ENCODE results near the gene EFCAB5.
A peak's percentile ranks its signal among the peaks of the same experiment; 100 is the strongest.
"Not testable (repeated sequence)": the region's sequence is repeated elsewhere in the genome, so short reads cannot be mapped to it uniquely, and the experiment has no call there.

Gene EFCAB5

GRCh38 chr17:29941334-29941733 lies at the start of gene EFCAB5:
TSS of gene EFCAB5 (plus strand) at chr17:29941634. CDS start at chr17:29941797, 163 bp downstream.
- DNase-seq (ENCODE audit: low spot score), result no peak

DNA sequence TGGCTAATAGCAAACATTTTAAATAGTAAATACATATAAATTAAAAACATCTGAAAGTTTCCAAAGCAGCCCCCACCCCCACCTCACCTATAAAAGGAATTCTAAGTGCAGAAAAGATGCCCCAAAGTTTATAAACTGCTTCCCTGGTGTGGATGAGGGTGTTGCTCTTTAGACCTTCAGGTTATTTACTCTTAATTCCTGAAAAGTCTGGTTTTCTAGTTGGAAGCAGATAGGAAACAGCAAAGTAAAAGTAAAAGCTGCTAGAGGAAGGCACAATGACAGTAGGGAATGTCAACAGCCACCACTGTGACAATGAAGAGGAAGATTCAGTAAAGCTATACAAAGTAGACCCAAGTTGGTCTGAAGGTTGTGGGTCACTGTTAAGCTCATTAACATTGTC lies 49.2 kb upstream of the EFCAB5 start:
- no peak for DNase-seq (ENCODE audit: low spot score)

DNA sequence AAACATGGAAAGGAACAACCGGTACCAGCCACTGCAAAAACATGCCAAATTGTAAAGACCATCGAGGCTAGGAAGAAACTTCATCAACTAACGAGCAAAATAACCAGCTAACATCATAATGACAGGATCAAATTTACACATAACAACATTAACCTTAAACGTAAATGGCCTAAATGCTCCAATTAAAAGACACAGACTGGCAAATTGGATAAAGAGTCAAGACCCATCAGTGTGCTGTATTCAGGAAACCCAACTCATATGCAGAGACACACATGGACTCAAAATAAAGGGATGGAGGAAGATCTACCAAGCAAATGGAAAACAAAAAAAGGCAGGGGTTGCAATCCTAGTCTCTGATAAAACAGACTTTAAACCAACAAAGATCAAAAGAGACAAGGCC lies 44.3 kb upstream of the EFCAB5 start:
- not testable (repeated sequence) for DNase-seq (ENCODE audit: low spot score)

- DNase-seq (ENCODE audit: low spot score), result no peak
Measured at GRCh38 chr17:29903471-29903870, 38.0 kb upstream of the EFCAB5 start.

DNA sequence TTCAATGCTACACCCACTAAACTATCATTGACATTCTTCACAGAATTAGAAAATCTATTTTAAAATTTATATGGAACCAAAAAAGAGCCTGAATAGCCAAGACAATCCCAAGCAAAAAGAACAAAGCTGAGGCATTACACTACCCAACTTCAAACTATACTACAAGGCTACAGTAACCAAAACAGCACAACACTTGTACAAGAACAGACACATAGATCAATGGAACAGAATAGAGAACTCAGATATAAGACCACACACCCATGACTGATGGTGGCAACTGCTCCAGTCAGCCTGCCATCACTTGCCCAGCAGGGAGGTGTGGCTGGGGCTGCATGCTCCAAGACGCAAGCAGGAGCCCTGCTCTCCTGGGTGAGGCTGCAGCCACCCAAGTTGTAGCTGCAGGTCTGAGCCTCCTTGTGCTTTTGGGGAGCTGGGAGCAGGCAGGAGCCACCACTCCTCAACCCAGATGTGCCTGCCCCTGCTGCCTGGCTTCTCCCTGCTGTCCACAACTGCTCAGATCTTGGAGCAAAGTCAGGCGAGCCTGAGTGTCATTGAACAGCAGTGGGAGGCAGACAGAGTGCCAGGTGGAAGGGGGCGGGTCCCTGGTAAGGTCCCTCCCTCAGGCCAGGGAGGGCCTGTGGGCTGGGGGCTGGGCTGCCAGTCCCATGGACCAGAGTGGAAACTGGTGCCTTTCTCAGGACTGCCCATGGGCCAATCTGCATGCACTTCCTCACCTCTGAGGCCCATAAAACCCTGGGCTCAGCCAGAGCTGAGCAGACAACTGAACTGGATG lies 36.2 kb upstream of the EFCAB5 start:
- no peak for DNase-seq (ENCODE audit: low spot score)

DNA sequence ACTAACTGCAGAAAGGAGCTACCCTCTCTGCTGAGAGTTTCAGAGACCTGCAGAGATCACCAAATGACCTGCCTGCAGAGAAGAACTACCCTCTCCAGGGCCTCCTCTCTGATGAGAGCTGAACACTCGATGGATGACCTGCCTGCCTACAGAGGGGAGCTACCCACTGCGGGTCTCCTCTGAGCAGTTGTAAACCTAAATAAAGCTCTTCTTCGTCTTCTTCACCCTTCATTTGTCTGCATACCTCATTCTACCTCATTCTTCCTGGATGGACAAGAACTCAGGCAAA lies 35.6 kb upstream of the EFCAB5 start:
- no peak for DNase-seq (ENCODE audit: low spot score)

GRCh38 chr17:29906969-29907368 lies 34.5 kb upstream of the EFCAB5 start:
- no peak for DNase-seq (ENCODE audit: low spot score)

- DNase-seq (ENCODE audit: low spot score), result no peak
Measured at GRCh38 chr17:29909236-29910003, 32.0 kb upstream of the EFCAB5 start.

DNA sequence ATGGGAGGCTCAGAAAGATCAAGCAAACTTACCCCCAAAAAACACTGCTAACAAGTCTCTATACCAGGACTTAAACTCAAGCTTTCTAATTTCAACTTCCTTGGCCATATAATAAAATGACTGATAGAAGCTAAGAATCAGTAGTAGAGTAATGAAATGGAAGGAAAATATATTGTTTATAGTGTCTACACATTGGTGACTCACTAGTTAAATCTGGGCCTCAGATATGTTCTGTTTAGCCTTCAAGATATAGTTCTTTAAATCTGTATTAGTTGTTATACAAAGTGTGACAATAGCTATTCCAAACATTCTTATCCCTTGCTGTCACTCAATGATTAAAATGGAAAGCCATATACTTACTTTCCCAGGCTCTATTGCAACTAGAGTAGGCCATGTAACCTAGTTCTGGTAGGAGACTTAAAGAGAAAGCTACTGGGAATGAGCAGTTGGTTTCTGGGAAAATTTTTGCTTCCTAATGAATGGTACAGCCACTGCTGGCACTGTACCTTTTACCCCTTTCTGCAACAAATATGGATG lies 29.7 kb upstream of the EFCAB5 start:
- no peak for DNase-seq (ENCODE audit: low spot score)

GRCh38 chr17:29914819-29915537 lies 26.5 kb upstream of the EFCAB5 start:
- no peak for DNase-seq (ENCODE audit: low spot score)

- no peak for DNase-seq (ENCODE audit: low spot score)
Measured at GRCh38 chr17:29918016-29918415, 23.4 kb upstream of the EFCAB5 start.

DNA sequence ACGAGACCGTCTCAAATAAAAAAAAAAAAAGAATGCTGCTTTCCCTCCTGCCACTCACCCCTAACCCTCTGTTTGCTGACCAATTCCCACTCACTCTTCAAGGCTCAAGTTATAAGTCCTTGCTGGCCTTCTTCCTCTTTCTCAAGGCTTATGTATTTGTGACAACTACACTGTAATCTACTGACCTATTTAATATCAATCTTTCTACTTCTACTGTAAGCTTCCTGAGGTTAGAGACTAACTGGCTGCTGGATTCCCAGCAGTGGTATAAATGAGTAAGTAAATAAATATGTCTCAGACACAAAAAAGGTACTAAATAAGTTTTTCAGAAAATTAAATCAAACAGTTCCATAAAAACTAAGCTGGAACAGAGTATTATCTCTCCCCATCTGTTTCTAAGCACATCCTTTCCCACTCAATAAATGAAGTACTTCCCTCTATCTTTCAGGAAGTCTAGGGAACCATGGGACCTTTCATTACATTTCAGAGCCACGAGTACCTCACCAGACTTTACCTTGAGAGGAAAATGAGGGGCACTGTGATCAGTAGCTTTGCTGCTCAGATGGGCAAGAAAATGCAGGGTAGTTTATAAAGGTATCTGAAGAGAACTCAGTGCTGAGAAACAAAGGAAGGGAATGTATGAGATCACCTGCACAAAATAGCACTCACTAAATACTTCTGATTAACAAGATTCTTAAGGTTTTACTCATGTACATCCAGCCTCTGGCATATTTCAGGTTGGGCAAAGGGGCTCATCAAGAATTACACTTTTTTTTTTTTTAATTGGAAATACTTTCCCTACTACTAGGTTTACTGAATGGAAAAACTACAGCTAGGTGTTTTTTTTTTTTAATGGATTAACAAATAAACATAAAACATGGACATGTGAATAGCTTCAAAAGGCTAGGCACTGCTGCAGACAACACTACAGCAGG lies 22.2 kb upstream of the EFCAB5 start:
- DNase-seq (ENCODE audit: low spot score), result peak; percentile 19

- no peak for DNase-seq (ENCODE audit: low spot score)
Measured at GRCh38 chr17:29924786-29925185, 16.6 kb upstream of the EFCAB5 start.

GRCh38 chr17:29927546-29927945 lies 13.9 kb upstream of the EFCAB5 start:
- no peak for DNase-seq (ENCODE audit: low spot score)

- DNase-seq (ENCODE audit: low spot score), result peak; percentile 38
Measured at GRCh38 chr17:29929006-29929532, 12.4 kb upstream of the EFCAB5 start.

- peak; percentile 95 for DNase-seq (ENCODE audit: low spot score)
Measured at GRCh38 chr17:29929533-29930408, 11.7 kb upstream of the EFCAB5 start, which contains the start of gene SSH2. TSS of gene SSH2 (minus strand) at chr17:29930228. CDS start at chr17:29930000, 228 bp downstream.

DNA sequence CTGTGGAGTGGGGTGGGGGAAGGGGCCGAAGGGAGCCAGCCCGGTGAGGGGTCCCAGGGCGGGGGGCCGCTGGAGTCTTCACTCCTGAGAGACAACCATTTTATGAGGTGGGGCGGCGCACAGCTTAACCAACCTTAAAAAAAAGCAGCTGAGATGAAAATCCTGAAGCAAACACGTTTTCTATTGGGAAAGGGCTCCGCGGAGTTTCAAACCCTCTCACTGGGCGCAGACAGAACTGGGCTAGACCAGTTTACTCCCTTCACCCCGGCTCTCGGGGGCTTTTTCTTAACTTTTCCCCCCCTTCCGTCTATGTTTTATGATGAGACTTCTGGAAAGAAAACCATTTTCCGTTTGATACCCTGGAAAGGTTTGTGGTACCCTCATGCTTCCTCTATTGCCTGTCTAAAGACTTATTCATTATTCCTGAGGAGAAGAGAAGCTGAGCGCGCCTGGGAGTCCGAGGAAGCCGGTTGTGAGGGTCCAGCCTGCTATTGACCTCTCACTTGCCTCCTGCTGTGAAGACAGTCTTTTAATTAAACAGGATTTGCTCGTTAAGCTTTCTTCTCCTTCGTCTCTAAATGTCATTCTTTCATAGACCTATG lies 10.9 kb upstream of the EFCAB5 start:
- peak; percentile 5 for DNase-seq (ENCODE audit: low spot score)

GRCh38 chr17:29931231-29931932 lies 10.1 kb upstream of the EFCAB5 start:
- peak; percentile 77 for DNase-seq (ENCODE audit: low spot score)

DNA sequence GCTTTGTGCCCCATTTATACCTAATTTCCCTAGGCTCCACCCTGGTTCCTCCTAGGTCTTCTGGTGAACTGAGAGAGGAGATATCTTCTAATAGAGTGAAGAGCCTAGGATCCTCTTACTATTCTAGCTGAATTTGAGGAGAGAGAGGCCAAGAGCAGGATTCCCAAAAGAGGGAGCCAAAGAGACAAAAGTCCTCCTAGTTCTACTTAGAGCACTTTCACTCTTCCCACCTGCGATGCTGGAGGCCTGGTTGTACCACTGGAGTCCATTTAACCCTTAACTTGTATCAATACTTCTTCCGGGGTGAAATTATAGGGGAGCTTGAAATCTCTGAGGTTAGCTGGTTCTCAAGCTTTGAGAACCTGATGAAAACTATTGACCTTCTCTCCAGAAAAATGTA lies 8.1 kb upstream of the EFCAB5 start:
- DNase-seq (ENCODE audit: low spot score), result peak; percentile 24

Data from GM03348 (cell line).